GM12873 (cell line): ENCODE results near the gene KCTD5.

Experiments
- TF ChIP-seq, protein P1 (sequence below): IDR thresholded peaks from 2 replicates; pipeline ENCODE4 v1.5.1; 2012; ENCODE audit warnings: low read depth, mild to moderate bottlenecking, moderate library complexity, low read length, control low read depth; ENCODE audit not compliant: insufficient read depth; ENCODE audit errors: missing control alignments

Gene KCTD5

DNA sequence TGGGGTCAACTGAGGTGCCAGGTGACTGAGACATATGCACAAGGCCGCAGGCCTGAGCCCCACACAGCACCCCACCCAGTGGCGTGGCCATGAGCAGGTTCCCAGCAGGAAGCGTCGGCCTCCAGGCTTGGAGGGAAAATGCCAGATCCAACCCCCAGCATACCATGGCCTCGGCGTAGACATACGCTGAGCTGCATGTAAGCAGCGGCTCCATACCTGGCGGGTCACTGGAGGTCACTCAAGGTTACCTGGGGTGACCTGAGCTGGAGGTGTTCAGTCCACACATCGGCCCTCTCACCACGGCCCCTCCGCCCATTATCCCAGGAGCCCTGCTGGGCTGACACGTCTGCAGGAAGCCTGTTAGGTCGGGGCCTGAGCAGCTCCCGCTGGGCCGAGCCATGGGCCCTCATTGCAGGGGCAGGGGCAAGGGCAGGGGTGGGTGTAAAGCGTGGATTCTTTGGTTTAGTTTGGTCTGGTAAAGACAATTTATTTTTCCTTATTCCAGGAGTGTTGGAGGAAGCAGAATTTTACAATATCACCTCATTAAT, 15.2 kb downstream of the KCTD5 start:
- TF ChIP-seq, protein P1, sequence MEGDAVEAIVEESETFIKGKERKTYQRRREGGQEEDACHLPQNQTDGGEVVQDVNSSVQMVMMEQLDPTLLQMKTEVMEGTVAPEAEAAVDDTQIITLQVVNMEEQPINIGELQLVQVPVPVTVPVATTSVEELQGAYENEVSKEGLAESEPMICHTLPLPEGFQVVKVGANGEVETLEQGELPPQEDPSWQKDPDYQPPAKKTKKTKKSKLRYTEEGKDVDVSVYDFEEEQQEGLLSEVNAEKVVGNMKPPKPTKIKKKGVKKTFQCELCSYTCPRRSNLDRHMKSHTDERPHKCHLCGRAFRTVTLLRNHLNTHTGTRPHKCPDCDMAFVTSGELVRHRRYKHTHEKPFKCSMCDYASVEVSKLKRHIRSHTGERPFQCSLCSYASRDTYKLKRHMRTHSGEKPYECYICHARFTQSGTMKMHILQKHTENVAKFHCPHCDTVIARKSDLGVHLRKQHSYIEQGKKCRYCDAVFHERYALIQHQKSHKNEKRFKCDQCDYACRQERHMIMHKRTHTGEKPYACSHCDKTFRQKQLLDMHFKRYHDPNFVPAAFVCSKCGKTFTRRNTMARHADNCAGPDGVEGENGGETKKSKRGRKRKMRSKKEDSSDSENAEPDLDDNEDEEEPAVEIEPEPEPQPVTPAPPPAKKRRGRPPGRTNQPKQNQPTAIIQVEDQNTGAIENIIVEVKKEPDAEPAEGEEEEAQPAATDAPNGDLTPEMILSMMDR, result no peak

DNA sequence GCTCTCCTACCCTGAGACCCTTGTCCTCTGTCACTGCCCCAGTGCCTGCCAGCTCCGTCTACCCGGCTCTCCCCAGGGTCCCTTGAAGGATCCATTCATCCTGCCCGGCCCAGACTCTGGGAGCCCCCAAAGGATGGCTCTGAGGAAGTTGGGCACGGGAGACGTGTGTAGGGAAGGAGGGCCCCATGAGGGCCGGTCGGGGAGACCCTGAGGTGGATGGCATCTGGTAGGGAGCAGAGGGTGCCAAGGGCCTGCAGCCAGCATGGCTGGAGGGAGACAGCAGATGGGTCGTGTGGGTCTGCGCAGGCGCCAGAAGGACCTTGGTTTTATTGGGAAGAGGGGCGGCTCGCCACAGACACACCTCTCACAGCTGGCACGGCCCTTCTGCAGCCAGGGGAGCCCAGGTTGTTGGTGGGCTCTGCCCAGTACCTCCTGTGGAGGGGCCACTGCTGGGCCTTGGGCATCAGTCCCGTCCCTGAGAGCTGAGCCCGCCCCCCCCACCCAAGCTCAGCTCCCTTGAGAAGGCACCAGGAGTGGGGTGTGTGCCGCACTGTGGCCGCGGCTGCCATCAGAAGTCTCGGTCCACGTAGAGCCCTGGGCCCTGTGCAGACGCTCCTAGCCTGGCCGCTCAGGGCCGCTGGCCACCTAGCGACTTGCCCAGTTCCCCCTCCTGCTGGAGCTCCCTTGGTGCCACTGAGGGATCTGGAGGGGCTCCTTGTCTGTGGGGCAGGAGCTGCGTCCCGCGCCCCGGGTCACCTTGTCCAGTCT, 16.0 kb downstream of the KCTD5 start:
- TF ChIP-seq, protein P1, result no peak

DNA sequence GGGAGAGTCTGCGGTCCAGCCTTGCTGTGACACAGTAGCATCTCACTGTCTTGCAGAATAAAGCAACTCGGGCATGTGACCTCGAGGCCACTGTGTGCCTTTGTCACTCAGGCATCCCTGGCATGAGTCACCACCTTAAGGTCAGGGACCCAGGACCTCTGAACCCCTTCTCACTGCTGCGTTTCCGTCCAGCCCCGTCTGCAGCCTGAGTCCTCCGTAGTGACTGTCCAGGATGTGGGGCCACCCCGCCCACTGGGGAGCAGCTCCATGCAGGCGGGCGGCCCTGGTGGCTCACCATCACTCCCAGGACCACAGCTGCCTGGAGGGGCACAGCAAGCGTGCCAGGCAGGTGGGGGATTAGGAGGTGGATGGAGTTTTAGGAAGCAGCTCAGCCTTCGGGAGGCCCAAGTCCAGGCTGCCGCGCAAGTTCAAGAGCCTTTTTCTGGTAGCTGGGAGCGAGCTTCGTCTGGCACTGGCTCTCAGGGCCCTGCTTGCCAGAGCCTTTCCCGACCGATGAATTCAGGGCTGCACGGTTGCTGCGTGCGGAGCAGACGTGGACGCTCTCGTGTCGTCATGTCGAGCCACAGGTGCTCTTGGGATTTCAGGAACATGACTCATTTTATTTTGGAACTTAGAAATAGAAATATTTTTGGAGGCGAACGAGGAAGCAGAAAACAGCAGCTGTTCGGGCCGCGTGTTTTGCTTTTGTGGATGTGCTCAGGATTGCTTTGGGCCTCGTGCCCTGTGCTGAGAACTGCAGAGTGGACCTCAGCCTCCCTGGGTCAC, 16.8 kb downstream of the KCTD5 start:
- TF ChIP-seq, protein P1, result no peak

DNA sequence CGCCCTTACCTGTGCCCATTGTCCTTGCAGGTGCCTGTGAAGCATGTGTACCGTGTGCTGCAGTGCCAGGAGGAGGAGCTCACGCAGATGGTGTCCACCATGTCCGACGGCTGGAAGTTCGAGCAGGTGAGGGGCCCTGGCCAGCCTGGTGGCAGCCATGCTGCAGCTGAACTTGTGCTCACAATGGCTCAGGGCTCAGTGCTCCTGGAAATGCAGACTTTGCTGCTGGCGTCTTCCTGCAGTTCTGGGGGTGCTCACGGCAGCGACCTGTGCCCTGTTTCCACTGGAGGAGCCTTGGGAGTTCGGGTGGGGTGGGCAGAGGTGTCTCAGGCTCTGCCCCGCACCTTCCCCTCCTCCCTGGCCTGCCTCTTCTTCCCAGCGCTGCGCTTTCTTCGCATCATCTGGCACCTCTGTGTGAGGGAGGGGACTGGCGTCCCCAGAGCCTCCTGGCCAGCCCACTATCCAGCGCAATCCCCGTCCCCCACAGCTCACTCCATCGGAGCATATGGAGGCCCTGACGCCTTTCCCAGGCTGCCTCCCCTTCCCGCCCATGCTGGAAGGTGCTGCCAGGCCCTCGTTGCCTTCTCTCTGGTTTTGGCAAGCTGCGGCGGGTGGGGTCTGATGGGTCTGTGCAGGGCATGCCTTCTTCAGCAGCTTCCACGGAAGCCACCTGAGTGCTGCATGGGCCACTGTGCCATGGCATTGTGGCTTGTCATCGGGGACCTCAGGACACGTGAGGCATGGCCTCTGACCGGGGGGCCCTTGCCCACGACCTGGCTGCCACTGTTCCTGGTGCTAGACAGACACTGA, 17.7 kb downstream of the KCTD5 start:
- TF ChIP-seq, protein P1, result no peak

DNA sequence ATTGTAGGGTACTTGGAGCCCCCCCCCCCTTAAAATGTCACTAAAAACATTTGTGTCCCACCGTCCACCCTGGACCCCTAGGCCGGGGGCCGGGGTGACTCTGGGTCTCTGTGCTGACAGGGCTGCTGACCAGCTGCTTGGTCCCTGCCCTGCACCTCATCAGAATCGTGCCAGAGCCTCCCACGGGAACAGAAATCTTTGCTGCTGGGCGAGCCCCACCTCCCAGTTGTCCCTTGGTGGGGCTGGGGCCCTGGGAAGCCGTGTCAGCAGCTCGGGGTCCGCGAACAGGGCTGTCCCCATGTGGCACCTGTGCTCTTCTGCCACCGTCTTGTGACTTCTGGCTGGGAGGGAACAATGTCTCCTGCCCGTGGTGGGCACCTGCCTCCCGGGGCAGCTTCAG, 18.5 kb downstream of the KCTD5 start:
- TF ChIP-seq, protein P1, result no peak

DNA sequence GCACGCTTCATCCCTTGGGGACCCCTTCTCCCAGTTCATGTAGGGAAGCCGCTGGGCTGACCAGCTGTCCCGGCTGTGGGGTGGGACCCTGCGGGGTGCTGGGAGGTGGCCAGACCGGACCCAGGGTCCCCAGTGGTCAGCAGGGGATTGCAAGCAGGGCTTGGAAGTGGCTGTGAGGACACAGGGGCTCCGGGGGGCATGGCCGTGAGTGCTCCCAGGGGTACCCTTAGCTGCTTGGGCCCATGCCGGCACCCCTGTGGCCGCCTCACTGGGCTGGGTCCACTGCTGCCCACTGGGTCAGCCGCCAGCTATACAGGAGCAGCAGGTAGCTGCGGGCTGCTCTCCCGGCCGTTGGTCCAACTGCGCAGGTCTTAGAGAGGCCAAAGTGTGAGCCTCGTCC, 18.9 kb downstream of the KCTD5 start:
- TF ChIP-seq, protein P1, result no peak
